ENCODE measurements around the gene DSCAML1. TPM values are rescaled to one million over a fixed set of nuclear protein-coding genes. Genes with fewer than 3 reads are reported as not detected.

The DSCAML1 gene
- total and polyA plus RNA-seq, 2 of the 8 experiments (the other 6 are each of a cell fraction or from before 2014, with no cell fraction given): 0.19 to 0.24 TPM

DNA sequence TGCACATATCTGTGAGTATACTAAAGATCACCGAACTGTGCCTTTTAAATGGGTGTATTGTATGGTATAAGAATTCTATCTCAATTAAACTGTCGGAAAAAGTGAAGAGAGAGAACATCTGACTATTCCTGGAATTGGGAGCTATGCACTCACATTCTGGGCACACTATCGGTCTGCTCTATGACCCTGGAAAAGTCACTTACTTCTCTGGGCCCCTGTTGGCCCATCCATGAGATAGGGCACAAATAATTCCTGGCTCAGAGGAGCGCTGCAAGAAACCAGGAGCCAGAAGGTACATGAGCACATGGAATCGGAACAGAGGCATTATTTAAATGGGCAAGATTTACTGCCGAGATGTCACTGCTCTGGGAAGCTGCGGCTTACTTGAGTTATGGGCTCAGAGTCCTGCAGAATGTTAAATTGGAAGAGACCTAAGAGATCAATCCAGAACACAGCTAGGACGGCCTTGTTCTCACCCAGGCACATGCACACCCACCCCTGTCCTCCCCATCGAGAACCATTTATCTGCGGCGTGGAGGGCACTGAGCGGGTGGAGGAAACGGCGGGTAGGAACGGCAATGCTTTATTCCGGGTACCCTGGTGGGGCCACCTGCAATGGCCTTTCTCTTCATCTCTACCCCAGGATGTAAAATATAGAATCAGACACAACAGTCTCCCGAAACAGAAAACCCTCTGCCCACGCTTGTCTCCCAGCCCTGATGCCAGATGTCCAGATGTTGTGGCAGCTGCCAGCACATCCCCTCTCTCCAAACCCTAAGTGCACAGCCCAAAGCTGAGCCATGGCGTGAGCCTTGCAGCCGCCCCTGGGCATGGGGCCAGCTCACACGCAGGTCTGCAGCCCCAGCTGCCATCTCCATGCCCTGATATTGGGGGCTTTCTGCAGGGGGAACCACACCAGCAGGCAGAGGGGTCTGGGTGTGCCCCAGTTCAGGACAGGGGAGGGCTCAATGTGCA lies 142.4 kb downstream of the DSCAML1 start:
- TF ChIP-seq EP300 (IDR thresholded peaks at IDR 0.05; ENCODE audit: borderline replicate concordance in 1 of 2, low read depth in 2 of 2, low read length in 2 of 2) (no peak), NRF1 (IDR thresholded peaks at IDR 0.05; ENCODE audit: low read depth, low read length) (no peak), PHF8 (conservative IDR thresholded peaks at IDR 0.05; ENCODE audit: low read depth, low read length) (no peak), CBX5 (IDR thresholded peaks at IDR 0.05; ENCODE audit: low read depth, low read length) (no peak), CTBP2 (IDR thresholded peaks at IDR 0.05; ENCODE audit: borderline replicate concordance, insufficient read depth, insufficient read length, low read length) (no peak), SAP30 (IDR thresholded peaks at IDR 0.05; ENCODE audit: insufficient read depth, insufficient replicate concordance, low read length) (no peak), ASH2L (IDR thresholded peaks at IDR 0.05; ENCODE audit: low read length) (no peak), SUZ12 (IDR thresholded peaks at IDR 0.05; ENCODE audit: low read length) (no peak)
- no peak overlapping the region for H2BK20ac ChIP-seq (ENCODE audit: low read length)
- H3K4me1 ChIP-seq (replicated peaks in 1 of 4; ENCODE audit: control insufficient read depth in 3 of 4, insufficient read depth in 4 of 4, low read length in 3 of 4): no peaks in the 10 kb centered on the region
- H2AK5ac ChIP-seq (ENCODE audit: low read depth, low read length): no peak overlapping the region
- H3K9ac ChIP-seq (replicated peaks in 1 of 4; ENCODE audit: extremely low read depth in 1 of 4, low read depth in 3 of 4, low read length in 3 of 4): no peak overlapping the region
- no peak overlapping the region for H4K91ac ChIP-seq (replicated peaks; ENCODE audit: insufficient read length, low read length)
- no peak overlapping the region for H4K8ac ChIP-seq (ENCODE audit: extremely low read depth, insufficient read depth, low read length)
- H3K4ac ChIP-seq (replicated peaks; ENCODE audit: insufficient read length, low read depth, low read length): no peak overlapping the region
- DNase-seq (ENCODE audit: low read depth in 1 of 2, low spot score in 2 of 2) (no peak), FAIRE-seq (no peak)
- no peak overlapping the region for H3K4me2 ChIP-seq (ENCODE audit: insufficient read depth in 1 of 2, low read depth in 2 of 2, low read length in 2 of 2)
- no peak overlapping the region for H2BK12ac ChIP-seq (ENCODE audit: low read depth, low read length)
- H3K9me3 ChIP-seq (ENCODE audit: insufficient read depth in 2 of 2, low read depth in 1 of 2, low read length in 1 of 2): no peaks in the 10 kb centered on the region
- no peaks in the 10 kb centered on the region for H3K79me2 ChIP-seq (ENCODE audit: control insufficient read depth in 1 of 2, insufficient read depth in 2 of 2, low read length in 2 of 2)
- H3K14ac ChIP-seq (ENCODE audit: insufficient read length): no peak overlapping the region
- H3K23ac ChIP-seq (ENCODE audit: insufficient read length): no peak overlapping the region
- H3K27ac ChIP-seq (ENCODE audit: low read depth, low read length): no peak overlapping the region
- no peaks in the 10 kb centered on the region for H3K36me3 ChIP-seq (ENCODE audit: control insufficient read depth in 2 of 4, insufficient read depth in 4 of 4, low read length in 3 of 4)
- 86% methylated on average over 21 of the region's 21 CpGs; no CpG with 5 or more reads in 1 of the 2 experiments for WGBS, 2 experiments (ENCODE audit: extremely low coverage in 1 of 2, insufficient coverage in 1 of 2, insufficient read length in 1 of 2, insufficient replicate concordance in 2 of 2, low coverage in 1 of 2, low lambda C conversion rate in 2 of 2, missing lambda C conversion rate in 1 of 2)
- no peaks in the 10 kb centered on the region; a peak in 1 of 7 replicates for H3K27me3 ChIP-seq (replicated peaks in 1 of 4; ENCODE audit: control insufficient read depth in 3 of 4, extremely low read depth in 1 of 4, insufficient read depth in 3 of 4, low read length in 3 of 4)
- H2BK15ac ChIP-seq (ENCODE audit: low read length): no peak overlapping the region
- H2BK5ac ChIP-seq (ENCODE audit: low read depth, low read length): no peak overlapping the region
- no peak overlapping the region for H2BK120ac ChIP-seq (replicated peaks; ENCODE audit: low read depth, low read length)
- H4K20me1 ChIP-seq (replicated peaks in 1 of 2; ENCODE audit: control insufficient read depth in 1 of 2, insufficient read depth in 2 of 2, low read length in 2 of 2): peaks cover 0 to 1% of the 10 kb centered on the region in 2 experiments
- ChIA-PET POLR2A (ENCODE audit: partially characterized antibody) (no interaction called here), CTCF (ENCODE audit: partially characterized antibody) (interaction anchor here (0.7 to 2.2 kb wide), 6 partner anchors 33 to 1883 kb away, joined by 3 to 12 read pairs (median 4); no protein-coding TSS in a partner anchor)
- no peak overlapping the region for H4K5ac ChIP-seq (ENCODE audit: insufficient read length, low read depth, low read length)
- no peak overlapping the region for H2AFZ ChIP-seq (ENCODE audit: low read length)
- H3K4me3 ChIP-seq (ENCODE audit: extremely low read depth in 1 of 4, insufficient read depth in 2 of 4, low read depth in 3 of 4, low read length in 4 of 4): no peak overlapping the region
- no peaks in the 10 kb centered on the region for H3K79me1 ChIP-seq (ENCODE audit: low read depth, low read length)
- H3K23me2 ChIP-seq (ENCODE audit: low read depth, low read length): no peaks in the 10 kb centered on the region; the same call in 1 of the 2 replicates
- H3K18ac ChIP-seq (ENCODE audit: extremely low read depth, low read length): no peak overlapping the region
- no peak overlapping the region for H3K56ac ChIP-seq (replicated peaks; ENCODE audit: insufficient read length, low read depth, low read length)

Data from H1 (cell line).